ENCODE data around the gene ZNF296. TPM values are rescaled to one million over a fixed set of nuclear protein-coding genes. Genes with fewer than 3 reads are reported as not detected.

Gene ZNF296
- total RNA-seq, 3 donors from 2014 or later = 0.98 to 1.9 (median 1.3) TPM

GRCh38 chr19:45097450-45097775, 21.1 kb upstream of the ZNF296 start:
- Histone ChIP-seq H3K4me3 (peak overlapping the region in 1 of 3 donors; percentile 31), H3K9me3 (no peaks in the 10 kb centered on the region), H3K27me3 (no peaks in the 10 kb centered on the region), H3K4me1 (peaks cover 21 to 48% of the 10 kb centered on the region in 2 donors), H3K36me3 (no peaks in the 10 kb centered on the region), H3K27ac (peak overlapping the region; percentile 81 to 93)
- intact Hi-C loops (cut with DNase I; ENCODE audit: low total_unique reads) = no loop called here
- TF ChIP-seq POLR2A (IDR thresholded peaks at IDR 0.05) = no peak
- no peak for TF ChIP-seq CTCF (IDR thresholded peaks at IDR 0.05)
- TF ChIP-seq POLR2AphosphoS5 (IDR thresholded peaks at IDR 0.05) = no peak
- no peak for DNase-seq (ENCODE audit: low spot score in 2 of 2)

GRCh38 chr19:45096700-45097099, 20.4 kb upstream of the ZNF296 start:
- Histone ChIP-seq H3K27me3 (no peaks in the 10 kb centered on the region), H3K27ac (peak overlapping the region; percentile 81 to 93), H3K9me3 (no peaks in the 10 kb centered on the region), H3K4me3 (no peak overlapping the region), H3K4me1 (peaks cover 21 to 47% of the 10 kb centered on the region in 2 donors), H3K36me3 (no peaks in the 10 kb centered on the region)
- DNase-seq (ENCODE audit: low spot score in 2 of 2) = no peak
- intact Hi-C loops (cut with DNase I; ENCODE audit: low total_unique reads) = no loop called here
- TF ChIP-seq POLR2A (IDR thresholded peaks at IDR 0.05) (no peak), CTCF (IDR thresholded peaks at IDR 0.05) (no peak), POLR2AphosphoS5 (IDR thresholded peaks at IDR 0.05) (no peak)

- Histone ChIP-seq H3K27me3 (no peaks in the 10 kb centered on the region), H3K9me3 (no peaks in the 10 kb centered on the region), H3K27ac (peak overlapping the region in 1 of 2 donors; percentile 93), H3K4me3 (peak overlapping the region in 1 of 3 donors; percentile 91), H3K4me1 (peaks cover 21 to 44% of the 10 kb centered on the region in 2 donors), H3K36me3 (no peaks in the 10 kb centered on the region)
- DNase-seq (ENCODE audit: low spot score in 2 of 2) = no peak
- no peak for TF ChIP-seq POLR2AphosphoS5 (IDR thresholded peaks at IDR 0.05)
- TF ChIP-seq CTCF (IDR thresholded peaks at IDR 0.05) = no peak
- TF ChIP-seq POLR2A (IDR thresholded peaks at IDR 0.05) = no peak
- intact Hi-C loops (cut with DNase I; ENCODE audit: low total_unique reads) = no loop called here
Observed at GRCh38 chr19:45095496-45096413, 19.5 kb upstream of the ZNF296 start.

GRCh38 chr19:45094707-45095106, 18.4 kb upstream of the ZNF296 start:
- H3K36me3 ChIP-seq = no peaks in the 10 kb centered on the region

More at GRCh38 chr19:45094707-45095106, 18.4 kb upstream of the ZNF296 start:
- intact Hi-C loops (cut with DNase I; ENCODE audit: low total_unique reads) = no loop called here
- no peaks in the 10 kb centered on the region for H3K9me3 ChIP-seq
- no peak overlapping the region for H3K27ac ChIP-seq
- no peak for TF ChIP-seq CTCF (IDR thresholded peaks at IDR 0.05)
- peak overlapping the region in 1 of 3 donors; percentile 91 for H3K4me3 ChIP-seq
- no peak for DNase-seq (ENCODE audit: low spot score in 2 of 2)
- H3K27me3 ChIP-seq = no peaks in the 10 kb centered on the region
- H3K4me1 ChIP-seq = peaks cover 21 to 47% of the 10 kb centered on the region in 2 donors

Measured in breast epithelium (tissue), 4 donors.